NCI-H2081 treated with DMSO at 0.1 percent for 48 hours (cell line): ENCODE measurements around the gene MEST.
"Not testable (repeated sequence)": the region's sequence is repeated elsewhere in the genome, so short reads cannot be mapped to it uniquely, and the experiment has no call there.

Source experiments
- DNase-seq: peaks from one replicate; lab custom pipeline; 2025; lab: John Stamatoyannopoulos, UW

MEST gene, protein sequence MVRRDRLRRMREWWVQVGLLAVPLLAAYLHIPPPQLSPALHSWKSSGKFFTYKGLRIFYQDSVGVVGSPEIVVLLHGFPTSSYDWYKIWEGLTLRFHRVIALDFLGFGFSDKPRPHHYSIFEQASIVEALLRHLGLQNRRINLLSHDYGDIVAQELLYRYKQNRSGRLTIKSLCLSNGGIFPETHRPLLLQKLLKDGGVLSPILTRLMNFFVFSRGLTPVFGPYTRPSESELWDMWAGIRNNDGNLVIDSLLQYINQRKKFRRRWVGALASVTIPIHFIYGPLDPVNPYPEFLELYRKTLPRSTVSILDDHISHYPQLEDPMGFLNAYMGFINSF

GRCh38 chr7:130491841-130492522 is at the start of gene MEST:
Gene MEST, plus strand, starts transcription at chr7:130492085. Its CDS starts 229 bp downstream, at chr7:130492314.
- DNase-seq = no peak

DNA sequence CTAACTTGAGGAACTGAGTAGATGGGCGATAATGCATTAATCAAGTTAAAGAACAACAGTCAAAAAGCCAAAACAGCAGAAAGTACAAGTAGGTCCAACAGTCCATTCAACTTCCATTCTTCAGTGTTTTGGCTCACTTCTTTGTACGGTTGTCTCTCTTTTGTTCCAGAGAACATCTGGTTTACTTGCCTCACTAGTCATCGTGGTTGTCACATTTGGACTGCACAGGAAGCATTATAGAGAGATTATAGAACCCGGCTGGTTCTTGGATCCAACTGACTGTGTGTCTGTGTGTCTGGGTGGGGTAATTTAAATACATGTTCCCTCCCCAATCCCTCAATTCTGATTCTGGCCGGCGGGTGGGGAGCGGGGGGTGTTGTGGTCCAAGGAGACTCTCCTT is 49.3 kb upstream of the MEST start:
- DNase-seq = no peak

- no peak for DNase-seq
Measured at GRCh38 chr7:130444234-130444633, 47.7 kb upstream of the MEST start.

- no peak for DNase-seq
Measured at GRCh38 chr7:130444751-130445407, 47.0 kb upstream of the MEST start.

DNA sequence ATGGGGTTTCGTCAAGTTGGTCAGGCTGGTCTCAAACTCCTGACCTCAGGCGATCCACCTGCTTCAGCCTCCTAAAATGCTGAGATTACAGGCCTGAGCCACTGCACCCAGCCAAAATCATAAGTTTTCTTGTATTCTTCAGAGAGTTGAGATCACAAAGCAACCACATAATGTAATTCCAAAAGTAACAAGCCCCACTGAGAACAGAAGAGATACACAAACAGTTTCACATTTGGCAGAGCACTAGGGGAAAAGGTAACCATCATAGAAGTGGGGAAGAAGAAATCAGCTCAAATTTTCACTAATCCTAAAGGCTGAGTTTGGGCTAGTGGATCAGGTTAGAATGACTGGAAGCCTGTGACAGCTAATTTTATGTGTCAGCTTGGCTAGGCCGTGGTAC is 45.6 kb upstream of the MEST start:
- no peak for DNase-seq

- not testable (repeated sequence) for DNase-seq
Measured at GRCh38 chr7:130451344-130451743, 40.5 kb upstream of the MEST start.

DNA sequence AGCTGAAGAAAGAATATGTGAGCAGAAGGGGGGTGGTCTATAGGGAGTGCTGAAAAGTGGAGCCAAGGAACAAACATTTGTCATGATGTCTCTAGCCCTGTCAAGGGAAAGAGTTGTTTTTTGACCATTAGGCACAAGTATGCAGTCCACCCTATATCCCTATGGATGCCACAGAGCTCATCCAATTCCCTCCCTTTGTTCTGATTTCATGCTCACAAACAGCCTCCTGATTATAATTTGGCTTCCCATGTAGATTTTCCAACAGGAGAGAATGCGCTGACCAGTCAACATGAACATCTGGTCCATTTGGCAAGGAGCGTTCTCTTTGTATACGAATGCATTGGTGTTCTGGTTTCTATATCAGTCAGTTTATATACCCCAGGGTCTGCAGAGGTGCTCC is 38.9 kb upstream of the MEST start:
- no peak for DNase-seq

GRCh38 chr7:130454959-130455358 is 36.9 kb upstream of the MEST start:
- DNase-seq = no peak

DNA sequence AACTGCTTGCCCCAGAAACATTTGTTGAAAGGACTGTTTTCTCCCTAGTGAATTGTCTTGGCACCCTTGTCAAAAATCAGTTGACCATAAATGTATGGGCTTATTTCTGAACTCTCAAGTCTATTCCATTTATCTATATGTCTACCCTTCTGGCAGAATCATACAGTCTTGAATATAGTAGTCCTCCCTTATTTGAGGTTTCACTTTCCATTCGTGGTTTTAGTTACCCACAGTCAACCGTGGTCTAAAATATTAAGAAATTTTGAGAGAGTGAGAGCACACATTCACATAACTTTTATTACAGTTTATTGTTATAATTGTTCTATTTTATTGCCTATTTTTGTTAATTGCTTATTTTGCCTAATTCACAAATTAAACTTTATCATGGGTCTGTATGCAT is 33.6 kb upstream of the MEST start:
- no peak for DNase-seq

- DNase-seq = no peak
Measured at GRCh38 chr7:130461272-130461671, 30.6 kb upstream of the MEST start.

GRCh38 chr7:130463553-130464434 is 28.1 kb upstream of the MEST start:
- DNase-seq = no peak

DNA sequence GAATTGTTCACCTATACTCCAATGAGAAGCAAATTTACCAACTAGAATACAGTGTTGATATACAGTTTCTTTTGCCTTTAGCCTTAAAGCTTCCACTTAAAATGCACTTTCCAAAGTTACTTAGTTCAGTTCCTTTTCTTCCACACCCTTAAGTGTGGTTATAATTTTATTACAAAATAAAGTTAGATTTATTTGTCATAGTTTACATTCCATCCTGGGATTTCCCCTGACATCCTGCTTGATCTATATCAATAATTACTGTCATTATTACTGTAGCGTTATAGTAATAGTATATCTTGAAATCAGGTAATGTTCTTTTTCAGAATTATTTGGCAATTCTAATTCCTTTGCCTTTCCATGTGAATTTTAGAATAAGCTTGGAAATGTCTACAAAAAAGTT is 23.3 kb upstream of the MEST start:
- DNase-seq = no peak

GRCh38 chr7:130471974-130472373 is 19.9 kb upstream of the MEST start:
- no peak for DNase-seq

GRCh38 chr7:130473289-130473688 is 18.6 kb upstream of the MEST start:
- DNase-seq = no peak

DNA sequence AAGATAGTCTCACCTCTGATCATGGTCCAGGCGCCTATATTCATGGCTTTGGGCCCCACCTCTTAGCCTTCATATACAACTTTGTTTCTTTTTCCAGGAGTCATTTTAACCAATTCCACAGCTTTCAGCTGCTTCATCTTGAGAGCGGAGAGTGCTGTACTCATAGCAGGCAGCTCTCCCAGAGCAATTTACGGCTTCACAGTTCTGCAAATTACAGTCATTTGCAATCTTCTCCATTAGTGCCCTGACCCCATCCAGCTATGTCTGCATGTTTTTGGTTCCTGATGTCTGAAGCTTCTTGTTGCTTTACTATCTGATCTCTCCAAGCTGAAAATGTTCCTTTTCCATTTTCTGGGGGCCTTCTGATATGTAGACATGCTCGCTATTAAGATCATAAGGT is 18.0 kb upstream of the MEST start:
- DNase-seq = peak; percentile 58

DNA sequence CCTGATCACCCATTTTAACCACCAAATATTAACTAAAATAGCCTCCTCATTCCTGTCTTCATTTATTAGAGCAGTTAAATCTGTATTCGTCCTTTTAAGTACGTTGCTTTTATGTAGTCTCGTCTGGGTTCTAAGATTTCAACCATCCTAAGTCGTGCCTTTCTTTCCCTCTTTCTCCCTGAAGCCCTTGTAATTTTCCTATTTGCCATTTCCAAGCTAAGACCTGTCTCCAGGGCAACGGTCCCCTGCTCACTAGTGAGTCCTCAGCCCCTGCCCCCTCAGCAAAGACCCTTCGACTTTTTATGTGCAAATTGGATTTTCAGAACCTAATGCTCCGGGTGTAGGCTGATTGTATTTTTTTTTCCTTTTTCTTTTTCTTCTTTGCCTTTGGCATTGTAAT is 16.1 kb upstream of the MEST start:
- no peak for DNase-seq

- DNase-seq = no peak
Measured at GRCh38 chr7:130476297-130477150, 15.4 kb upstream of the MEST start.

- no peak for DNase-seq
Measured at GRCh38 chr7:130478991-130479390, 12.9 kb upstream of the MEST start.

DNA sequence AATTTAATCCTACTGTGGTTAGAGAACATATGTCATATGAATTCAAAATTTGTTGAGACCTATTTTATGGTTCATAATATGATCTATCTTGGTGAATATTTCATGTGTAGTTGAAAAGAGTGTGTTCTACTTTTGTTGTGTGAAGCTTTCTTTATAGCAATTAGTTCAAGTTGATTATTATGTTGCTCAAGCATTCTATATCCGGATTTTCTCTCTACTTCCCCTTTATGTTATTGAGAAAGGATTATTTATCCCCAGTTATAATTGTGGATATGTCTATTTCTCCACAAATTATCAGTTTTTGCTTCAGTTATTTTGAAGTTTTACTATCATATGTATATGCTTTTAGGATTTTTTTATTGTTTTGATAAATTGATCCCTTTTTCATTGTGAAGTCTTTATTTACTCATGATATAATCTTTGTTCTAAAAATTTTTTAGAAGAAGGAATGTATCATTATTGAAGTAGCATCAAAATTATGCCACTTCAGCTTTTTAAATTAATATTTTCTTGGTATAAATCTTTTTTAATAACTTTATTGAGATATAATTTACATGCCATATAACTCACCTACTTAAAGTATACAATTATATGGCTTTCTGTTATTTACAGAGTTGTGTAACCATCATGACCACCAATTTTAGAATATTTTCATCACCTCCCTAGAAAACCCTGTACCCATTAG is 12.0 kb upstream of the MEST start:
- DNase-seq = no peak

DNA sequence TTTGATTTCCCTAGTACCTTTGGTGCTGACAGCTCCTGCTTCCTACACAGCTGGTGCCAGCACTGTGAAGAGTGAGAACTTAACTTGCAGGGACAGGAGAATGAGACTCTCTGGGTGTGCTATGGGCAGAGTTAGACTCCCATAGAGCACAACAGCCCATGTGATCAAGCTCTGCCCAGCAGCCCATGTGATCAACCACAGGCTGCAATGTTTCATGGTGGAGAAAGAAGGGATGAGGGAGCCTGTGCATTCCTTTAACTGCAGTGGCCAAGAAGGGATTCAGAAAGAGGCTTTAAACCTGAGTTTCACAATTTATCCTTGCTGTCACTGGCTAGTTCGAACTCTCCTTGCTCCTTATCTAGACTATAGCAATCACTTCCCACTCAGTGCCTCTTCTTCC is 10.0 kb upstream of the MEST start:
- DNase-seq = no peak

DNA sequence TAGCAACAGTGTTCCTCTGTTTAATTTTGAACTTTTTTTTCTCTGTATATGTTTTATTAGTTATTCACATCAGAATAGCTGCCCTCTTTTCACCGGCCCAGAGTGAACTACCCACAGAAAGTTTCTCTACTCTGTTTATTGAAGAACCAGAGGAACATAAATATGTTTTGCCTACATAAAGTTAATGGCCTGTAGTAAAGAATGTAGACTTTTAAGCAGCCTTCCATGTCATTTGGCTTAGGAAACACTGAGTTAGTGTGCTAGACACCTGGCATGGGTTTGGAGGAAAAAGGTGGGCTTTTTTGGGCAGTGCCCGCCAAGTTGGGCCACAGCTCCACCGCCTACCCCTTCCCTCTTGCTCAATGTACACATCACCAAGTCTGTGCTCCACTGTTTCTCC is 8.9 kb upstream of the MEST start:
- DNase-seq = no peak
